ENCODE data around the gene CLEC18A.
"Not testable (repeated sequence)": the region's sequence is repeated elsewhere in the genome, so short reads cannot be mapped to it uniquely, and the experiment has no call there.

- TF ChIP-seq POLR2AphosphoS5 (IDR thresholded peaks at IDR 0.05; ENCODE audit: low read depth, low read length); CTCF (IDR thresholded peaks at IDR 0.05): not testable (repeated sequence)
Observed at GRCh38 chr16:69985196-69985595, 34.1 kb downstream of the CLEC18A start.
